WI38 (cell line): ENCODE measurements around the gene LPP.

Source experiments
- H3K4me3 ChIP-seq: 2 replicates; pipeline ENCODE4 v1.5.1; 2011; ENCODE audit warnings: low read depth, mild to moderate bottlenecking, control low read depth, low read length
- CTCF ChIP-seq: IDR thresholded peaks from 2 replicates; pipeline ENCODE4 v1.5.1; 2012; ENCODE audit warnings: low read depth, mild to moderate bottlenecking, control low read depth, low read length

The LPP gene

GRCh38 chr3:188197388-188197847 is 43.5 kb downstream of the LPP start:
- no peak overlapping the region for H3K4me3 ChIP-seq

GRCh38 chr3:188198001-188198400 is 44.0 kb downstream of the LPP start:
- no peak overlapping the region for H3K4me3 ChIP-seq
- TF ChIP-seq CTCF = no peak

More at GRCh38 chr3:188197388-188197847, 43.5 kb downstream of the LPP start:
- no peak for TF ChIP-seq CTCF

DNA sequence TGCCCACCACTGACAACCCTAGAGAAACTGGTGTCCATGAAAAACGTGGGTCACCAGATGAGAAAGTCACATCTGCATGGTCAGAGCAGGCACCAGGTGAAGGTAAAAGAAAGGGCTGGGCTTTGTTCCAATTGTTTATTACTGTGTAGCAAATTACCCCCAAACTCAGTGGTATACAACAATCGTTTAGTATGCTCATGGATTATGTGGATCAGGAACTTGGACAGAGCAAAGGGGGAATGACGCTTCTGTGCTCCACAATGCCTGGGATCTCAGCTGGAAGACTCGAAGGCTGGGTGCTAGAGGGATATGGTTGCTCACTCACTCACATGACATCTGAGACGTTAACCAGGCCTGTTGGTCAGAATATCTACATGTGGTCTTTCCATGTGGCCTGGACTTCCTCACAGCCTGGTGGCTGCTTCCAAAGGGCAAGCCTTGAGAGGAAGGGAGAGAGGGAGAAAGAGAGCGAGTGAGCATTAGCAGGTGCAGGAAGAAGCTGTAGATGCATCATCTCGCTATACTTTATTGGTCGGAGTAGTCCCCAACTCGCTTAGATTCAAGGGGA is 44.9 kb downstream of the LPP start:
- TF ChIP-seq CTCF = no peak

GRCh38 chr3:188199386-188199785 is 45.4 kb downstream of the LPP start:
- no peak overlapping the region for H3K4me3 ChIP-seq
- no peak for TF ChIP-seq CTCF

More for the DNA sequence above, 44.9 kb downstream of the LPP start:
- H3K4me3 ChIP-seq = no peak overlapping the region

GRCh38 chr3:188200481-188200880 is 46.5 kb downstream of the LPP start:
- H3K4me3 ChIP-seq = no peak overlapping the region
- no peak for TF ChIP-seq CTCF

GRCh38 chr3:188202358-188203138 is 48.6 kb downstream of the LPP start:
- no peak for TF ChIP-seq CTCF
- no peak overlapping the region for H3K4me3 ChIP-seq

GRCh38 chr3:188204526-188204925 is 50.6 kb downstream of the LPP start:
- TF ChIP-seq CTCF = no peak
- H3K4me3 ChIP-seq = no peak overlapping the region
